ENCODE data around the gene BDKRB2.

BDKRB2 gene

GRCh38 chr14:96255501-96256366 lies 51.1 kb downstream of the BDKRB2 start, which contains the start of gene BDKRB1:
TSS of gene BDKRB1 (plus strand) at chr14:96256210. CDS start at chr14:96263683, 7,473 bp downstream.
- DNase-seq: no peak

GRCh38 chr14:96256407-96256806 lies 51.8 kb downstream of the BDKRB2 start:
- DNase-seq: no peak

GRCh38 chr14:96257056-96257455 lies 52.4 kb downstream of the BDKRB2 start:
- no peak for DNase-seq

GRCh38 chr14:96257900-96258299 lies 53.3 kb downstream of the BDKRB2 start:
- no peak for DNase-seq

GRCh38 chr14:96260341-96260821 lies 55.7 kb downstream of the BDKRB2 start:
- DNase-seq: no peak

- DNase-seq: no peak
These were observed 56.4 kb downstream of the BDKRB2 start for GRCh38 chr14:96261053-96261452.

- no peak for DNase-seq
These were observed 57.4 kb downstream of the BDKRB2 start for GRCh38 chr14:96261772-96262655.

- no peak for DNase-seq
These were observed 58.9 kb downstream of the BDKRB2 start for GRCh38 chr14:96263347-96264199.

- DNase-seq: no peak
These were observed 59.5 kb downstream of the BDKRB2 start for GRCh38 chr14:96264200-96264553.

GRCh38 chr14:96264853-96265252 lies 60.2 kb downstream of the BDKRB2 start:
- no peak for DNase-seq

GRCh38 chr14:96265383-96266095 lies 60.9 kb downstream of the BDKRB2 start:
- no peak for DNase-seq

- DNase-seq: peak; percentile 26
These were observed 62.7 kb downstream of the BDKRB2 start for GRCh38 chr14:96267336-96267735.

GRCh38 chr14:96267916-96268315 lies 63.3 kb downstream of the BDKRB2 start:
- DNase-seq: no peak

GRCh38 chr14:96268431-96269358 lies 64.1 kb downstream of the BDKRB2 start:
- peak; percentile 76 for DNase-seq

GRCh38 chr14:96269359-96269710 lies 64.7 kb downstream of the BDKRB2 start:
- DNase-seq: no peak

- DNase-seq: no peak
These were observed 66.2 kb downstream of the BDKRB2 start for GRCh38 chr14:96270565-96271420.

- no peak for DNase-seq
These were observed 66.8 kb downstream of the BDKRB2 start for GRCh38 chr14:96271421-96271762.

- no peak for DNase-seq
These were observed 68.3 kb downstream of the BDKRB2 start for GRCh38 chr14:96272777-96273473.

- DNase-seq: no peak
These were observed 69.0 kb downstream of the BDKRB2 start for GRCh38 chr14:96273629-96274028.

All from T1000 (cell line).